ENCODE results near the gene GNPTG. TPM values are rescaled to one million over a fixed set of nuclear protein-coding genes. Genes with fewer than 3 reads are reported as not detected.
A peak's percentile ranks its signal among the peaks of the same experiment; 100 is the strongest.

Gene GNPTG
- total and polyA plus RNA-seq, 2 of the 8 experiments (the other 6 are each of a cell fraction or from before 2014, with no cell fraction given): 26.2 to 51.2 TPM

DNA sequence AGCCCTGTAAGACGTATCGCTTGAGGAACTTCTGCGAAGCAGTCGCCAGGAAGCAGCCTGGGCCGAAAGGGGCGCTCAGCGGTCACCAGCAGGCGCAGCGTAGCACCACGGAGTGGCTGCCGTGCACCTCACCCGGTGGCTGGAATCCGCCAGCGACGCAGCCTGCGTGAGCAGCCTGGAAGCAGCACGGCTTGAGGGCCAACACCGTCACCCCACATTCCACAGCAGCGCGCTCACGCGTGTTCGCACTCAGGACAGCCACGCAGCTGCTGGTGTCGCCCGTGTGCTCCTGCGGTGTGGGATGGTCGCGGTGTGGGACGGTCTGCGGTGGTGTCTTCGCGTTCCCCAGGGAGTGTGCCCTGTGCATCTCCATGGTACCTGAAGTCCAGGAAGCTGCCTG lies 32.7 kb upstream of the GNPTG start:
- peaks cover 0 to 33% of the 10 kb centered on the region in 2 experiments; a peak in 3 of 4 replicates for H3K79me2 ChIP-seq (ENCODE audit: control insufficient read depth in 1 of 2, insufficient read depth in 2 of 2, low read length in 2 of 2)
- H4K20me1 ChIP-seq (replicated peaks in 1 of 2; ENCODE audit: control insufficient read depth in 1 of 2, insufficient read depth in 2 of 2, low read length in 2 of 2): peaks cover 30 to 43% of the 10 kb centered on the region in 2 experiments
- no peak overlapping the region for H4K5ac ChIP-seq (ENCODE audit: insufficient read length, low read depth, low read length)
- ChIA-PET CTCF (ENCODE audit: partially characterized antibody) (interaction anchor here (0.6 to 2.5 kb wide), 2 partner anchors 11 to 150 kb away, joined by 3 to 11 read pairs; no protein-coding TSS in a partner anchor), POLR2A (ENCODE audit: partially characterized antibody) (interaction anchor here (1.4 to 11.4 kb wide), 3 partner anchors 7 to 13 kb away, joined by 5 to 106 read pairs (median 8); no protein-coding TSS in a partner anchor)
- H2BK12ac ChIP-seq (ENCODE audit: low read depth, low read length): no peak overlapping the region
- no peak overlapping the region for H2BK20ac ChIP-seq (ENCODE audit: low read length)
- no peak overlapping the region for H3K18ac ChIP-seq (ENCODE audit: extremely low read depth, low read length)
- no peak overlapping the region for H3K27ac ChIP-seq (ENCODE audit: low read depth, low read length)
- TF ChIP-seq TEAD4 (IDR thresholded peaks at IDR 0.05; ENCODE audit: low read depth, low read length) (0 out of 2 replicates have a peak, but pooled peaks have one; percentile 9), HDAC6 (IDR thresholded peaks at IDR 0.05; ENCODE audit: low read depth, low read length) (no peak)
- TF ChIP-seq, protein P1, sequence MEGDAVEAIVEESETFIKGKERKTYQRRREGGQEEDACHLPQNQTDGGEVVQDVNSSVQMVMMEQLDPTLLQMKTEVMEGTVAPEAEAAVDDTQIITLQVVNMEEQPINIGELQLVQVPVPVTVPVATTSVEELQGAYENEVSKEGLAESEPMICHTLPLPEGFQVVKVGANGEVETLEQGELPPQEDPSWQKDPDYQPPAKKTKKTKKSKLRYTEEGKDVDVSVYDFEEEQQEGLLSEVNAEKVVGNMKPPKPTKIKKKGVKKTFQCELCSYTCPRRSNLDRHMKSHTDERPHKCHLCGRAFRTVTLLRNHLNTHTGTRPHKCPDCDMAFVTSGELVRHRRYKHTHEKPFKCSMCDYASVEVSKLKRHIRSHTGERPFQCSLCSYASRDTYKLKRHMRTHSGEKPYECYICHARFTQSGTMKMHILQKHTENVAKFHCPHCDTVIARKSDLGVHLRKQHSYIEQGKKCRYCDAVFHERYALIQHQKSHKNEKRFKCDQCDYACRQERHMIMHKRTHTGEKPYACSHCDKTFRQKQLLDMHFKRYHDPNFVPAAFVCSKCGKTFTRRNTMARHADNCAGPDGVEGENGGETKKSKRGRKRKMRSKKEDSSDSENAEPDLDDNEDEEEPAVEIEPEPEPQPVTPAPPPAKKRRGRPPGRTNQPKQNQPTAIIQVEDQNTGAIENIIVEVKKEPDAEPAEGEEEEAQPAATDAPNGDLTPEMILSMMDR (IDR thresholded peaks at IDR 0.05; ENCODE audit: control extremely low read depth in 1 of 3, insufficient read depth in 1 of 3, low read depth in 1 of 3, low read length in 3 of 3): peak in 1 of 3 experiments; percentile 25; a peak in 2 of 4 replicates
- WGBS, 2 experiments (ENCODE audit: extremely low coverage in 1 of 2, insufficient coverage in 1 of 2, insufficient read length in 1 of 2, insufficient replicate concordance in 2 of 2, low coverage in 1 of 2, low lambda C conversion rate in 2 of 2, missing lambda C conversion rate in 1 of 2): 94% methylated on average over 33 of the region's 33 CpGs; no CpG with 5 or more reads in 1 of the 2 experiments
- peaks cover 57 to 84% (median 79%) of the 10 kb centered on the region in 4 experiments for H3K36me3 ChIP-seq (ENCODE audit: control insufficient read depth in 2 of 4, insufficient read depth in 4 of 4, low read length in 3 of 4)
- no peak overlapping the region for H3K4ac ChIP-seq (replicated peaks; ENCODE audit: insufficient read length, low read depth, low read length)
- no peaks in the 10 kb centered on the region for H3K27me3 ChIP-seq (replicated peaks in 1 of 4; ENCODE audit: control insufficient read depth in 3 of 4, extremely low read depth in 1 of 4, insufficient read depth in 3 of 4, low read length in 3 of 4)
- no peak overlapping the region for H2BK120ac ChIP-seq (replicated peaks; ENCODE audit: low read depth, low read length)
- H2BK5ac ChIP-seq (ENCODE audit: low read depth, low read length): no peak overlapping the region; the same call in 1 of the 2 replicates
- H3K23me2 ChIP-seq (ENCODE audit: low read depth, low read length): no peaks in the 10 kb centered on the region
- H4K91ac ChIP-seq (replicated peaks; ENCODE audit: insufficient read length, low read length): no peak overlapping the region
- H2AFZ ChIP-seq (ENCODE audit: low read length): no peak overlapping the region
- H3K56ac ChIP-seq (replicated peaks; ENCODE audit: insufficient read length, low read depth, low read length): no peak overlapping the region
- H3K9ac ChIP-seq (replicated peaks in 1 of 4; ENCODE audit: extremely low read depth in 1 of 4, low read depth in 3 of 4, low read length in 3 of 4): no peak overlapping the region
- H4K8ac ChIP-seq (ENCODE audit: extremely low read depth, insufficient read depth, low read length): no peak overlapping the region
- H3K9me3 ChIP-seq (ENCODE audit: insufficient read depth in 2 of 2, low read depth in 1 of 2, low read length in 1 of 2): no peaks in the 10 kb centered on the region
- FAIRE-seq (no peak), DNase-seq (ENCODE audit: low read depth in 1 of 2, low spot score in 2 of 2) (no peak)
- no peak overlapping the region for H3K14ac ChIP-seq (ENCODE audit: insufficient read length)
- H3K4me3 ChIP-seq (ENCODE audit: extremely low read depth in 1 of 4, insufficient read depth in 2 of 4, low read depth in 3 of 4, low read length in 4 of 4): no peak overlapping the region
- no peak overlapping the region for H3K23ac ChIP-seq (ENCODE audit: insufficient read length)
- H2BK15ac ChIP-seq (ENCODE audit: low read length): no peak overlapping the region
- no peaks in the 10 kb centered on the region; a peak in 1 of 7 replicates for H3K4me1 ChIP-seq (replicated peaks in 1 of 4; ENCODE audit: control insufficient read depth in 3 of 4, insufficient read depth in 4 of 4, low read length in 3 of 4)
- peaks cover 13% of the 10 kb centered on the region for H3K79me1 ChIP-seq (ENCODE audit: low read depth, low read length)
- no peak overlapping the region for H3K4me2 ChIP-seq (ENCODE audit: insufficient read depth in 1 of 2, low read depth in 2 of 2, low read length in 2 of 2)
- no peak overlapping the region for H2AK5ac ChIP-seq (ENCODE audit: low read depth, low read length)
